ENCODE measurements around the gene PSME3IP1.
"Not testable (repeated sequence)": the region's sequence is repeated elsewhere in the genome, so short reads cannot be mapped to it uniquely, and the experiment has no call there.

The PSME3IP1 gene

GRCh38 chr16:57196753-57197152 lies 10.9 kb upstream of the PSME3IP1 start:
- no peak for DNase-seq (ENCODE audit: low spot score)

GRCh38 chr16:57196286-57196685 lies 10.4 kb upstream of the PSME3IP1 start:
- DNase-seq (ENCODE audit: low spot score), result no peak

- DNase-seq (ENCODE audit: low spot score), result no peak
Observed at GRCh38 chr16:57194512-57194911, 8.7 kb upstream of the PSME3IP1 start.

- no peak for DNase-seq (ENCODE audit: low spot score)
Observed at GRCh38 chr16:57192720-57193486, 7.1 kb upstream of the PSME3IP1 start.

GRCh38 chr16:57192146-57192545 lies 6.3 kb upstream of the PSME3IP1 start:
- no peak for DNase-seq (ENCODE audit: low spot score)

GRCh38 chr16:57191056-57191571 lies 5.3 kb upstream of the PSME3IP1 start:
- no peak for DNase-seq (ENCODE audit: low spot score)

- DNase-seq (ENCODE audit: low spot score), result no peak
Observed at GRCh38 chr16:57190136-57190535, 4.3 kb upstream of the PSME3IP1 start.

- DNase-seq (ENCODE audit: low spot score), result not testable (repeated sequence)
Observed at GRCh38 chr16:57189527-57189926, 3.7 kb upstream of the PSME3IP1 start.

- DNase-seq (ENCODE audit: low spot score), result no peak
Observed at GRCh38 chr16:57188711-57189002, 2.8 kb upstream of the PSME3IP1 start.

GRCh38 chr16:57187902-57188710 lies 2.3 kb upstream of the PSME3IP1 start:
- not testable (repeated sequence) for DNase-seq (ENCODE audit: low spot score)

- peak; percentile 52 for DNase-seq (ENCODE audit: low spot score)
Observed at GRCh38 chr16:57186872-57187854, 1.3 kb upstream of the PSME3IP1 start.

GRCh38 chr16:57185446-57185944 lies 344 bp downstream of the PSME3IP1 start:
- DNase-seq (ENCODE audit: low spot score), result peak; percentile 61

GRCh38 chr16:57184887-57185445 lies 873 bp downstream of the PSME3IP1 start:
- no peak for DNase-seq (ENCODE audit: low spot score)

- no peak for DNase-seq (ENCODE audit: low spot score)
Observed at GRCh38 chr16:57184113-57184512, 1.7 kb downstream of the PSME3IP1 start.

GRCh38 chr16:57179215-57179828 lies 6.5 kb downstream of the PSME3IP1 start:
- DNase-seq (ENCODE audit: low spot score), result no peak

GRCh38 chr16:57178793-57179212 lies 7.0 kb downstream of the PSME3IP1 start:
- no peak for DNase-seq (ENCODE audit: low spot score)

- no peak for DNase-seq (ENCODE audit: low spot score)
Observed at GRCh38 chr16:57178196-57178595, 7.6 kb downstream of the PSME3IP1 start.

- no peak for DNase-seq (ENCODE audit: low spot score)
Observed at GRCh38 chr16:57175896-57176295, 9.9 kb downstream of the PSME3IP1 start.

- DNase-seq (ENCODE audit: low spot score), result no peak
Observed at GRCh38 chr16:57172721-57173290, 13.0 kb downstream of the PSME3IP1 start.

GRCh38 chr16:57169327-57169726 lies 16.5 kb downstream of the PSME3IP1 start:
- DNase-seq (ENCODE audit: low spot score), result no peak

- DNase-seq (ENCODE audit: low spot score), result no peak
Observed at GRCh38 chr16:57167953-57168352, 17.9 kb downstream of the PSME3IP1 start.

Measured in ecto neural progenitor cell (in vitro differentiated cells).